ENCODE measurements around the gene HSD17B12. TPM values are rescaled to one million over a fixed set of nuclear protein-coding genes. Genes with fewer than 3 reads are reported as not detected.

HSD17B12 gene
- total RNA-seq, 4 donors from 2014 or later, result 50.6 to 72.4 (median 54.1) TPM

DNA sequence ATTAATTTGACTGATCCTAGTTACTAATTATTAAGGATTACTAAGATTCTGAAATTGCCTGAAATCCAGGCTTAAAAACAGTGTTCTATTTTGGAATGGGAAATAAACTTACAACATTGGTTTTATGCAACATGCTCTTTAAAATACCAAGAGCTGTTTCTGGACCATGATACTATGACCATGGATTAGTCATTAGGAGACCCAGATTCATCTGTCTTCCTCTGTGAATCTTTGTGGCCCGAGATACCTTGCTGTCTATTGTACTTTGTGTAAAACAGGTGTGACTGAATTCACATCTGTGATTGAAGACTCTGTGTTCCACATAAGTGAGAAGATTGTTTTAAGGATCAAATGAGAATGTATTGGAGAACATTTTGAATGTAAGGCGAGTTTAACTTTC is 98.8 kb downstream of the HSD17B12 start:
- TF ChIP-seq CTCF (IDR thresholded peaks at IDR 0.05), result no peak
- no peak for DNase-seq (ENCODE audit: low spot score)
- ATAC-seq (ENCODE audit: low FRiP score), result no peak

GRCh38 chr11:43784301-43784700 is 103.8 kb downstream of the HSD17B12 start:
- ATAC-seq (ENCODE audit: low FRiP score) (no peak), DNase-seq (ENCODE audit: low spot score) (no peak)
- TF ChIP-seq CTCF (IDR thresholded peaks at IDR 0.05), result no peak

DNA sequence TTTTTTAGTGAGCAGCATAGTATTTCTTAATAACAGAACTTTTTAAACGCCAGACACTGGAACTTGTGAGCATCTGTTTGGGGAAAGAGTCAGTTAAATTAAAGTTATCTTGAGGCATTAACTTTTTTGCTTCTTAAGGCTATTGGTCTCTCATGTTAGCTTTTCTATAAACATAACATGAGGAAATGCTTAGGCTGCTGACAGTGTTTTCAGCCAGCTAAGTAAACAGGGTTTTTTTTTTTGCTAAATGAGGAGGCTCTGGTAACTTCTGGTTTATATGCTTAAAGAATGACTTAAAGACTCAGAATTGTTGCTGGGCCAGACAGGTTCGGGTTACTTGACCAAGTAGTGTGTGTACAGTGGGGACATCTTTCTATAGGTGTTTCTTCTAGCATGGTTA is 104.3 kb downstream of the HSD17B12 start:
- no peak for ATAC-seq (ENCODE audit: low FRiP score)
- no peak for TF ChIP-seq CTCF (IDR thresholded peaks at IDR 0.05)
- no peak for DNase-seq (ENCODE audit: low spot score)

DNA sequence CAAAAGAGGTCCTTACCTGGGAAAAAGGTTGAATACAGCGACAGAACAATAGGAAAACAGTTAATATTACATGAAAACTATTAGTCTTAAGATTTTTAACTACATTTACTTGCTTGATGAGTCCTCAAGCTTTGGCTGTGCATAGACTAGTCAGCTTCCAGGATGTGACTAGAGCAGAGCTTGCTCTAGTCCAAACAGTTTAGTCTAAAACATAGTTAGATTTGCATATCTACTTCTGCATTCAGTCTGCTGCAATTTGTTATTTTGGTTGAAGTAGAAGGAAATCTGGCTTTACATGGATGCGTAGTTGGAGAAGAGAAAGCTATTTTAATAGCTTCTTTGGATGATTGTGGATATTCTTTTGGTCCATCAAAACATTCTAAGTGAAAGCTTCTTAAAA is 104.8 kb downstream of the HSD17B12 start:
- DNase-seq (ENCODE audit: low spot score), result no peak
- no peak for TF ChIP-seq CTCF (IDR thresholded peaks at IDR 0.05)
- ATAC-seq (ENCODE audit: low FRiP score), result no peak

DNA sequence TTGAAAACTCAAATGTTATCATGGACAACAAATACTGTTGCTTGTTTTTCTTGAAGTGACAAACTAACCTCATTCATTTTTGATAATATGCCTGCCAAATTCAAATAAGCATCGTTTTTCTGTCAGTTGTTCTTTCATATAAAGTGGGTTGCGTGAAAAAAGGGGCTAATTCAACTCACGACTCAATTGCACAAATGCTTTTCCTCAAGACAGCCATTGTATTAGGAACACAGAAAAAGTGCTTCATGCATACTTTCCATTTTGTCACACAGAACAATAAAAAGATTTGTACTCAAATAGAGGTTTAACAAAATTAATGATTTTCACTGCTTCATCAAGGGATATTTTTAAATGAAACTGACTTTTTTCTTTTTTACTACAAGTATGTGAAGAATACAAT is 105.5 kb downstream of the HSD17B12 start:
- ATAC-seq (ENCODE audit: low FRiP score) (no peak), DNase-seq (ENCODE audit: low spot score) (no peak)
- TF ChIP-seq CTCF (IDR thresholded peaks at IDR 0.05), result no peak

DNA sequence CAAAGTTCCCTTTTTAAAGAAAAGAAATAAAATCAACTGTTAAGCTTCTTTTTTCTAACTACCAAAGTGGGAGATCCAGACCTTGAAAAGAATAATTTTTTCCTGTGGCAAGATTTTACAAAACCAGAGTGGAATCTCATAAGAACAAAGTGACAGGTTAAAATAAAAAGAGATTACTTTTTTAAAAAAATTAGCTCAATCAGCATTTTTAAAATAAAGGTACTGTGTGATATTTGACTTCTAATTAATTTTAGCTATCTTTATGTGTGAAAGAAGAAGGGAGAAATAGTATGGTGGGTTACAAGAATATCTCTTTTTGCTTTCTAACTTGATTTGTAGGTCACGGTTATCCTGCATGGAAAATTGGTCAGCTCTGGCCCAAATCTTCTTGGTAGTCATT is 107.3 kb downstream of the HSD17B12 start:
- ATAC-seq (ENCODE audit: low FRiP score) (no peak), DNase-seq (ENCODE audit: low spot score) (no peak)
- no peak for TF ChIP-seq CTCF (IDR thresholded peaks at IDR 0.05)

DNA sequence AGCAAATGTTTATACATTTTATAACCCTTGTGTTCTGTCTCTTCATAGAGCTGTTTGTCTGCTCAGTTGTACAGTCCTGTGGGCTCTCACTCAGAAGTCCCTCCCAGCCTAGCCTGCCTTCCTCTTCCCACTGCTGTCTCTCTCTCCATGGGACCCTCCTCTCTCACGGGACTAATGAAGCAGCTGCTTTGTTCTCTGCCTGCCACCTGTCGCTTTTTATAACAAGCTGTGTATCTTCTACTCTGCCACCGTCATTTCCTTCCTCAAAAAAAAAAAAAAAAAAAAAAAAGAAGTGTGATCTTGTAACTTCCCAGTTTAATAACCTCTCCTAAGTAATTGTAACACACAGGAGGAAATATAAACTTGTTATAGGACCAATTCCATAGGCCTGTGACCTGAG is 107.9 kb downstream of the HSD17B12 start:
- ATAC-seq (ENCODE audit: low FRiP score) (no peak), DNase-seq (ENCODE audit: low spot score) (no peak)
- TF ChIP-seq CTCF (IDR thresholded peaks at IDR 0.05), result no peak

All from omental fat pad (tissue), 4 donors.